GM18870 (cell line): ENCODE data around the gene BEGAIN.

ENCODE experiments used
- ATAC-seq: cut with Tn5 transposase; IDR thresholded peaks from one replicate; pipeline ENCODE4 v1.9.1; 2021; ENCODE audit warnings: moderate library complexity; ENCODE audit not compliant: unreplicated experiment

BEGAIN gene

DNA sequence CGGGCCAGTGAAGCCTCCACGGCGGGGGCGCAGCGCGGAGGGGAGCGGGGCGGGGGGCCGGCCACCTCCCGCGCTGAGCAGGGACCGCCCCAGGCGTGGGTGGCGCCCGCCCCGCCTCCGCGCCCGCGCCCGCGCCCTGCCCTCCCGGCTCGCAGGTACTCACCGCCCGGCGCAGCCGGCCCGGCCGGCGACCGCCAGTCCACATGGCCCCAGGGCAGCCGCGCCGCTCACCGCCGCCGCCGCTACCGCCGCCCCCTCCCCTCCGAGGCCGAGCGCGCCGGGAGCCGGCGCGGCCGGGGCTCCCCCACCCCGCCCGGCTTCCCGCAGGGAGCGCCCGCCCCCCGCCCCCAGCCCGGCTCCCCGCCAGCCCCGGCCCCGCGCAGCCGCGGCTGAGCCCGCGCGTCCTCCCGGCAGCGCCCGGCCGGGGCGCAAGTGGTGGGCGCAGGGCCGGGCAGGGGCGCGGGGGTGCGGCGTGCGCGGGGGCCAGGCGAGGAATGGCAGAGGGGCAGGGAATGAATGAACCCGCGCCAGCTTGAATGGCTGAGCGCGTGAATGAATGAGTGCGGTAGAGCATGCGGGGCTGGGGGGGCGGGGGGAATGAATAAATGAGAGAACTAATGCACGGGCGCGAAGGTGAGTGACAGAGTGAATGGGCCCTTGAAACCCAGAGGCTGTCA is at the start of gene BEGAIN:
TSS of gene BEGAIN (minus strand) at position 332 of the 677 bp plus-strand sequence. CDS start at position 205, 127 bp downstream.
- ATAC-seq = no peak

- ATAC-seq = no peak
Observed at GRCh38 chr14:100636559-100636958, 49.3 kb upstream of the BEGAIN start.

GRCh38 chr14:100634026-100634425 is 46.8 kb upstream of the BEGAIN start:
- no peak for ATAC-seq

DNA sequence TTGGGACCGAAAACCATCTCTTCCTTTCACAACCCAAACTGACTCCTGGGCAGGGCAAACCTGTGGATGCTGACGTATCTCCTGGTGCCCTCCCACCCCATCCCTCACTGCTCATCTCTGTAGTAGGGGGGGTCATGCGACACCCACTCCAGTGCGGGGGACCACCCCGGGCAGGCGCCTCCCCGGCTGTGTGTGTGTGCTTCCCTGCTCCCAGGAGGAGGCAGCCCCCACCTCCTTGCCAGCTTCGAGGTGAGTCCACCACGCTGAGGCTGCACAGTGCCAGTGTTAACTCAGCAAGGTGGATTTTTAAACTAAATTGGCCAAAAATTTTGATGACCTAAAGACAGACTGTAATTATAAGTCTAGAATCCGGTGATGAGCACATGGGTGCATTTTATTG is 46.2 kb upstream of the BEGAIN start:
- ATAC-seq = no peak

GRCh38 chr14:100629696-100630095 is 42.5 kb upstream of the BEGAIN start:
- ATAC-seq = no peak

DNA sequence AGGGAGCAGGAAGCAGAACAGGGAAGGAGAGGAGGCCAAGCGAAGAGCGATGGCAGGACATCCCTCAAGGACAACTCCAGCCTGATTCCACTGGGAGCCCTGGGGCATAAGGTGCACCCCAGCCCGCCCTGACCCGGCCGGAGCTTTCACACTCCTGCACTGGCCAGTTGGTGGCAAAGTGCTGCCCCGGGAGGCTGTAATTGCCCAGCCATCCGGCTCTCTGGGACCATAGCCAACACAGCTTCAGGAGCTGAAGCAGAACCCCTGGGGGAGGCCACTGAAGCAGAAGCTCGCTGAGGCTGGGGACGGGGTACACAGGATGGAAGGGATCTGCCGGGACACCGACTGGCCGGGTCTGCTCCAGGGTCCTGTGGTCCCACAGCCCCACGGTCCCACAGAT is 41.9 kb upstream of the BEGAIN start:
- ATAC-seq = no peak

DNA sequence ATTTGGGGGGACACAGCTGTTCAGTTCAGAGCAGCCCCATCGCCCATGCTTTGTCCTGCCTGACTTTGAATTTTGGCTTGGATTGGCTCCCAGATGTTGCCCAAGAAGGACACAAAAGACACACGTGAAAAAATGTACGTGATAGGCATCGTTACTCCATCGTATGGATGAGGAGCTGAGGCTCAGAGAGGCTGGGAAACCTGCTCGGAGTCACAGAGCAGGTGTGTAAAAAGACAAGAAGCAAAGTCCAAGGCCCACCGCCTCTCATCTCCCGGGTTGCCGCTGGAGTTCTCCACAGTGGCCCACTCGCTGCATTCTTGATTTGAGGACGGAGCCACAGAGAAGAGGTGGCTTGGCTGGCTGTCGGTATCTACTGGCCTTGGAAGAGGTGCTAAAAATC is 41.0 kb upstream of the BEGAIN start:
- no peak for ATAC-seq

DNA sequence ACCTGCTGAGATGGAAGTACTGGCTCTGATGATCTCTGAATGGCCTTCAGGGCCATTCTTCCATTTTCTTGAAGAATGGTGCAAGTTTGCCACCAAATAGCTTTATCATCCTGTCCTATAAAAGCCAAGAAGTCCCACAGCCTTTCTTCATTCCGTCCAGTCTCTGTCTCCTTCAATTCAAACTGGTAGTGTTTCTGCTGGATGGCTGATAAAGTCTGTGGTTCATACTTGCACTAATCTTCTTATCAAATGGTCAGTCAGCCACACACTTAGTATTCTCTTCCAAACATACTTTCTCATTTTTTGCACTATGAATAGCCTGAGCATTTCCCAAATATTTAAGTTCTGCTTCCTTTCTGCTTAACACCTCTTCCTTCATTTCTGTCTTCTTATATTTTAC is 39.4 kb upstream of the BEGAIN start:
- ATAC-seq = no peak

GRCh38 chr14:100623961-100624360 is 36.7 kb upstream of the BEGAIN start:
- no peak for ATAC-seq

- no peak for ATAC-seq
Observed at GRCh38 chr14:100623557-100623956, 36.3 kb upstream of the BEGAIN start.

- ATAC-seq = no peak
Observed at GRCh38 chr14:100622708-100623485, 35.7 kb upstream of the BEGAIN start.

GRCh38 chr14:100622224-100622623 is 35.0 kb upstream of the BEGAIN start:
- no peak for ATAC-seq

- no peak for ATAC-seq
Observed at GRCh38 chr14:100621806-100622205, 34.6 kb upstream of the BEGAIN start.

- ATAC-seq = no peak
Observed at GRCh38 chr14:100620255-100621100, 33.3 kb upstream of the BEGAIN start.

- ATAC-seq = no peak
Observed at GRCh38 chr14:100619396-100620254, 32.4 kb upstream of the BEGAIN start.

DNA sequence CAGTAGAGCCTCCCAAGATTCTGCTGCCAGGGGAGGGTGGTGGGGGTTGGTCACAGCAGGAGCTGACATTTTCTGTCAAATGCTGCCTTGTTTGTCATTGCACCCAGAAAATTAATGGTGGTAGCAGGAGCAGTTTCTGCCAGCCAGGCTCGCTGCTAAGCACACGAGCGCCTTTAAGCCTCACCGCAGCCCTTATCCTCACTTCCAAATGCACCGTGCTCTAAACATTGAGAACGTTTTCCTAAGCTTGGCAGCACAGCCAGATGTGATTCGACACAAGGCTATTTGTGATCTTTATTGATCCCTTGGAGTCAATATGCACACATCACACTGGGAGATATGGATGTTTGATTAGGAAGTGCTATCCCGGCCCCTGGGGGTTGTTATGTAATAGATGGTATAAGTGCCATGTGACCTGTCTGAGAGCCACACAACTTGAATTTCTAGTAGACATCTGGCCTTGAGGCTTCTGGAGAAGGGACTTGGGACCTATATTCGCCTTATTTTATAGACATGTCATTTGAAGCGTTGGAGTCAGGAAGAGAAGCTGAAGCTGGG is 31.6 kb upstream of the BEGAIN start:
- no peak for ATAC-seq

DNA sequence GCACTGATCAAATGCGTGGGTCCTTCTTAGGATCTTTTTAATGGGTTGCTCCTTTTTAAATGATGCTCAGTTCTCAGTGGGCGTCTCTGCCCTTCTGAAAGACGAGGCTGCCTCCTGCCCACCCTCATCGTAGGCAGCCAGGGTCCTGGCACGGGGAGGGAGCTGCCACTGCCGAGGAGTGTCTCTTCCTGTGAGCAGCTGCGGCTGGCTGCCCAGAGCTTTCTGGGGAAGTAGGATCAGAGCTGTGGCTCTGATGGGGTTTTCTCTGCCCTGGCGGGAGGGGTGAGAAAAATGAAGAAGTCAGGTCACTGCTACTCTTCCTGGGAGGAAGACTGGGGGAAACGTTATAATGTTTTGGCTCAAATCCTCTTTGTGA is 31.1 kb upstream of the BEGAIN start:
- ATAC-seq = no peak

GRCh38 chr14:100617410-100618317 is 30.4 kb upstream of the BEGAIN start:
- no peak for ATAC-seq

DNA sequence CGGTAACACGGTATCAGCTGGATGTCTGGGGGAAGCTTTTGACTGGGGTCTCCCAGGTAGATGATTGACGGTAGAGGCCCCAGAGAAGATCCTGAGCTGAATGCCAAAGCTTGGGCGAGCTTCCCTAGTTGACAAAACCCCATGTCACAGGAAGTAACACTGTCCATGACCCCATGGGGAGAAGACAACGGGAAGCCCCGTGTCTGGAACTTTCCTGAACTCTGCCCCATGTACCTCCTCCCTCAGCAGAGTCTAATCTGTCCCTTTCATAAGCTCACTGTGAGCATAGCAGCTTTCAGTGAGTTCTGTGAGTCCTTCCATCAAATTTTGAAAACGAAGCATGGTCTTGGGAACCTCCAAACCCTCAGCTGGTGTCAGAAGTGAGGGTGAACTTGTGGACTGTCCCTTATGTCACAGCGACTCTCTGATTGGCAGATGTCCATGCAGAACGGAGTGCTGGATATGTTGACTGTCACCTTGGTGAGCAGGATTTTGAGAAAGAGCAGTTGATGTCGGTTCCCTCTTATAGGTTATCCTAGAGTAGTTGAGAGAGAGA is 29.7 kb upstream of the BEGAIN start:
- ATAC-seq = no peak
